ENCODE measurements around the gene FGF7. TPM values are rescaled to one million over a fixed set of nuclear protein-coding genes. Genes with fewer than 3 reads are reported as not detected.

FGF7 gene
- total and polyA plus RNA-seq, 2 experiments from 2014 or later, result 351 to 400 TPM

DNA sequence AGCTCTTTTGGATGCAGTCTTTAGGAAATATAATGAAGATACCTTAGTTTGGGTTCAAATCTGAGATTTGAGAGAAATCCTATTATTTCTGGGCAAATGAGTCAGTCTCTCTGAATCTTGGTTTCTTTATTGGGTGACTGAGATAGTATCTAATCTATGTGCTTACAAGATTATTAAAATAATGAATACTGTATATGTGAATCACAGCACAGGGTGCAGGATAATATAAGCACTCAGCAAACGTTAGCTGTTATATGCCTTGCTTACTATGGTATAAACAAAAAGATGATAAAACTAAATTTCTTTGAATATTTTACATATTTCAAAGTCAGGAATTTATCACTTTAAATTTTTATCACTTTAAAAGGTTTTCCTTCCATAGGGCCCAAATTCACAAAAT, 29.6 kb downstream of the FGF7 start:
- Histone ChIP-seq H3K4me2 (ENCODE audit: unreplicated experiment) (peak overlapping the region; percentile 23), H3K4me1 (ENCODE audit: insufficient read depth) (peaks cover 74% of the 10 kb centered on the region), H3K27ac (peak overlapping the region; percentile 24; the same call in 1 of the 2 replicates), H3K79me2 (ENCODE audit: insufficient read depth) (peaks cover 100% of the 10 kb centered on the region), H3K9ac (no peak overlapping the region), H2AFZ (no peak overlapping the region), H4K20me1 (ENCODE audit: insufficient read depth) (no peaks in the 10 kb centered on the region), H3K9me3 (ENCODE audit: low read depth) (no peaks in the 10 kb centered on the region), H3F3A (ENCODE audit: insufficient read depth) (peaks cover 90% of the 10 kb centered on the region), H3K36me3 (ENCODE audit: low read depth) (peaks cover 64% of the 10 kb centered on the region), H3K9me2 (ENCODE audit: insufficient read depth) (no peaks in the 10 kb centered on the region), H3K4me3 (no peak overlapping the region), H3K27me3 (replicated peaks; ENCODE audit: insufficient read depth) (no peaks in the 10 kb centered on the region)
- TF ChIP-seq EZH2phosphoT487 (IDR thresholded peaks at IDR 0.05; ENCODE audit: insufficient read depth, low read depth), result no peak
- TF ChIP-seq EZH2 (IDR thresholded peaks at IDR 0.05; ENCODE audit: insufficient read depth, poor library complexity, severe bottlenecking), result no peak
- DNase-seq, result peak; percentile 40
- WGBS, 2 experiments (ENCODE audit: low coverage in 1 of 2, low lambda C conversion rate in 2 of 2, missing lambda C conversion rate in 2 of 2), result 19 to 29% methylated on average over 1 of the region's 1 CpG
- in situ Hi-C loops (cut with MboI), result no loop called here

DNA sequence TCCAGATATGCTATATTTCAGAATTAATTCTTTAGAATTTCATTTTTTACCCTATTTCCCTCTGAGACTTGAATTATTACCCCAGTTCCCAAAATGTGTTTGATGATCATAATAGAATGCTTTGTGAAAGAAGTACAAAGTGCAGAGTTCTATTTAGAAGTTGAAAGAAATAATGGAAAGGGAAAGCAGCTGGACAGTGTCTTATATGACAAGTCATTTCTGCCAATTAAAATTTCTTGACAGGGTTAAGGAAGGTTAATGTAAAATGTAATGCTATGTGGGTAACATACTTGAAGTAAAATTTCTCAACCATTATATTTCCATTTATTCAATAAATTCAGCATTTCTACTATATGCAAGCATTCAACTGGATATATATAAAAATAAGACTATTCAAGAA, 33.1 kb downstream of the FGF7 start:
- H3K27ac ChIP-seq, result peak overlapping the region; percentile 79
- TF ChIP-seq EZH2 (IDR thresholded peaks at IDR 0.05; ENCODE audit: insufficient read depth, poor library complexity, severe bottlenecking), result no peak
- no peak for TF ChIP-seq EZH2phosphoT487 (IDR thresholded peaks at IDR 0.05; ENCODE audit: insufficient read depth, low read depth)
- H3K36me3 ChIP-seq (ENCODE audit: low read depth), result peaks cover 57% of the 10 kb centered on the region
- H3K4me1 ChIP-seq (ENCODE audit: insufficient read depth), result peaks cover 77% of the 10 kb centered on the region
- H3F3A ChIP-seq (ENCODE audit: insufficient read depth), result peaks cover 91% of the 10 kb centered on the region
- H3K4me2 ChIP-seq (ENCODE audit: unreplicated experiment), result peak overlapping the region; percentile 0
- H3K27me3 ChIP-seq (replicated peaks; ENCODE audit: insufficient read depth), result no peaks in the 10 kb centered on the region
- H4K20me1 ChIP-seq (ENCODE audit: insufficient read depth), result no peaks in the 10 kb centered on the region
- no peaks in the 10 kb centered on the region for H3K9me3 ChIP-seq (ENCODE audit: low read depth)
- in situ Hi-C loops (cut with MboI), result no loop called here
- H3K9me2 ChIP-seq (ENCODE audit: insufficient read depth), result no peaks in the 10 kb centered on the region
- peaks cover 100% of the 10 kb centered on the region for H3K79me2 ChIP-seq (ENCODE audit: insufficient read depth)
- no peak overlapping the region for H2AFZ ChIP-seq
- no peak for DNase-seq
- H3K4me3 ChIP-seq, result no peak overlapping the region
- peak overlapping the region; percentile 21; the same call in 1 of the 2 replicates for H3K9ac ChIP-seq

- H3K9me2 ChIP-seq (ENCODE audit: insufficient read depth), result no peaks in the 10 kb centered on the region
- H3K9ac ChIP-seq, result peak overlapping the region; percentile 52
- in situ Hi-C loops (cut with MboI), result no loop called here
- DNase-seq, result peak; percentile 83
- H3K27ac ChIP-seq, result peak overlapping the region; percentile 79
- peaks cover 50% of the 10 kb centered on the region for H3K36me3 ChIP-seq (ENCODE audit: low read depth)
- no peak overlapping the region for H2AFZ ChIP-seq
- H3K27me3 ChIP-seq (replicated peaks; ENCODE audit: insufficient read depth), result no peaks in the 10 kb centered on the region
- peak overlapping the region; percentile 52 for H3K4me2 ChIP-seq (ENCODE audit: unreplicated experiment)
- no peaks in the 10 kb centered on the region for H4K20me1 ChIP-seq (ENCODE audit: insufficient read depth)
- TF ChIP-seq EZH2 (IDR thresholded peaks at IDR 0.05; ENCODE audit: insufficient read depth, poor library complexity, severe bottlenecking) (no peak), EZH2phosphoT487 (IDR thresholded peaks at IDR 0.05; ENCODE audit: insufficient read depth, low read depth) (no peak)
- peak overlapping the region; percentile 39 for H3K4me3 ChIP-seq
- 0 to 4% methylated on average over 2 of the region's 2 CpGs for WGBS, 2 experiments (ENCODE audit: low coverage in 1 of 2, low lambda C conversion rate in 2 of 2, missing lambda C conversion rate in 2 of 2)
- peaks cover 94% of the 10 kb centered on the region for H3F3A ChIP-seq (ENCODE audit: insufficient read depth)
- no peaks in the 10 kb centered on the region for H3K9me3 ChIP-seq (ENCODE audit: low read depth)
- H3K79me2 ChIP-seq (ENCODE audit: insufficient read depth), result peaks cover 100% of the 10 kb centered on the region
- peaks cover 81% of the 10 kb centered on the region for H3K4me1 ChIP-seq (ENCODE audit: insufficient read depth)
Measured at GRCh38 chr15:49458145-49458544, 35.1 kb downstream of the FGF7 start.

DNA sequence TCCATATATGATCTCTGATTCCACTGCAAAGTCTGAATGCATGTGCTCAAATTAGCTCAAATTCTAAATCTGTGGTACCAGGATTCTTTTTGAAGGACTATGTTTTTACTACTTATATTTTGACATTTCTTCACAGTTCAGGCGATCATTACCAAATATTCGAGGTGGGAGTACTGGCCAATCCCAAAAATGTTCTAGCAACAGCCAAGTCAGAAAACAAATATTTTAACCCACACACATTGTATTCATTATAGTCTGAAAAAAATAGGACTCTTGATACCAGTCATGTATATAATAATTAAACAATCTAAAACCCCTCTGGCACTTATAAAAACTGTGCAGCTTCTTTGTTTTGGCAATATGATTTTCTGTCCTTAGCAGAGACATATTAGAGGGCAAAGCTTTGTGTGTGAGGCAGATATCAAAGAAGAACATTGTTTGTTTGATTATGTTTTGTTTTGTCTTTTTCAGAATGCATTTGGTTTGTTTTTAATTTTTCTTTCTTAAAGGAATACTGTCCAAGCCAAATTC, 37.4 kb downstream of the FGF7 start:
- no peak for TF ChIP-seq EZH2phosphoT487 (IDR thresholded peaks at IDR 0.05; ENCODE audit: insufficient read depth, low read depth)
- TF ChIP-seq EZH2 (IDR thresholded peaks at IDR 0.05; ENCODE audit: insufficient read depth, poor library complexity, severe bottlenecking), result no peak
- Histone ChIP-seq H3K9ac (peak overlapping the region; percentile 24; the same call in 1 of the 2 replicates), H3K27me3 (replicated peaks; ENCODE audit: insufficient read depth) (no peaks in the 10 kb centered on the region), H4K20me1 (ENCODE audit: insufficient read depth) (no peaks in the 10 kb centered on the region), H3K36me3 (ENCODE audit: low read depth) (peaks cover 42% of the 10 kb centered on the region), H3K4me1 (ENCODE audit: insufficient read depth) (peaks cover 94% of the 10 kb centered on the region), H3F3A (ENCODE audit: insufficient read depth) (peaks cover 97% of the 10 kb centered on the region), H2AFZ (no peak overlapping the region), H3K27ac (peak overlapping the region; percentile 79), H3K4me2 (ENCODE audit: unreplicated experiment) (peak overlapping the region; percentile 52), H3K9me2 (ENCODE audit: insufficient read depth) (no peaks in the 10 kb centered on the region), H3K9me3 (ENCODE audit: low read depth) (no peaks in the 10 kb centered on the region), H3K79me2 (ENCODE audit: insufficient read depth) (peaks cover 100% of the 10 kb centered on the region), H3K4me3 (peak overlapping the region; percentile 37; the same call in 1 of the 2 replicates)
- DNase-seq, result peak; percentile 53
- in situ Hi-C loops (cut with MboI), result no loop called here
- WGBS, 2 experiments (ENCODE audit: low coverage in 1 of 2, low lambda C conversion rate in 2 of 2, missing lambda C conversion rate in 2 of 2), result 3 to 7% methylated on average over 2 of the region's 2 CpGs

All from GM23248 (cell line).